ENCODE results near the gene CATSPERD. TPM values are rescaled to one million over a fixed set of nuclear protein-coding genes. Genes with fewer than 3 reads are reported as not detected.
A peak's percentile ranks its signal among the peaks of the same experiment; 100 is the strongest.
"Not testable (repeated sequence)": the region's sequence is repeated elsewhere in the genome, so short reads cannot be mapped to it uniquely, and the experiment has no call there.

CATSPERD gene
- total RNA-seq, 1 donor from 2014 or later = not detected

GRCh38 chr19:5698635-5699422, 21.6 kb upstream of the CATSPERD start:
- ATAC-seq = peak; percentile 1

- ATAC-seq = no peak
These were observed 19.9 kb upstream of the CATSPERD start for GRCh38 chr19:5700455-5701092.

GRCh38 chr19:5702053-5702410, 18.4 kb upstream of the CATSPERD start:
- ATAC-seq = not testable (repeated sequence)

GRCh38 chr19:5703819-5704818, 16.3 kb upstream of the CATSPERD start:
- ATAC-seq = peak; percentile 5

- ATAC-seq = no peak
These were observed 14.9 kb upstream of the CATSPERD start for GRCh38 chr19:5705552-5705951.

- no peak for ATAC-seq
These were observed 13.4 kb upstream of the CATSPERD start for GRCh38 chr19:5706876-5707573.

- ATAC-seq = peak; percentile 4
These were observed 12.6 kb upstream of the CATSPERD start for GRCh38 chr19:5707576-5708575.

GRCh38 chr19:5711025-5711424, 9.4 kb upstream of the CATSPERD start:
- no peak for ATAC-seq

- ATAC-seq = no peak
These were observed 8.7 kb upstream of the CATSPERD start for GRCh38 chr19:5711713-5712161.

GRCh38 chr19:5713228-5713627, 7.2 kb upstream of the CATSPERD start:
- no peak for ATAC-seq

- no peak for ATAC-seq
These were observed 5.6 kb upstream of the CATSPERD start for GRCh38 chr19:5714816-5715215.

- ATAC-seq = no peak
These were observed 3.1 kb upstream of the CATSPERD start for GRCh38 chr19:5717215-5717935.

- ATAC-seq = no peak
These were observed 2.3 kb upstream of the CATSPERD start for GRCh38 chr19:5718037-5718578.

- ATAC-seq = peak; percentile 4
These were observed 1.7 kb upstream of the CATSPERD start for GRCh38 chr19:5718579-5719273.

- ATAC-seq = peak; percentile 0
These were observed 1.0 kb upstream of the CATSPERD start for GRCh38 chr19:5719274-5719960.

- no peak for ATAC-seq
These were observed 7.1 kb downstream of the CATSPERD start for GRCh38 chr19:5727453-5728050.

- not testable (repeated sequence) for ATAC-seq
These were observed 12.7 kb downstream of the CATSPERD start for GRCh38 chr19:5733172-5733571.

- ATAC-seq = peak; percentile 68
These were observed 18.0 kb downstream of the CATSPERD start for GRCh38 chr19:5738423-5738822.

Data from esophagus mucosa (tissue), 1 donor.